22Rv1 (cell line): ENCODE results near the gene SYNGR2.
A peak's percentile ranks its signal among the peaks of the same experiment; 100 is the strongest.

Experiments
- H3K27ac ChIP-seq: fragments of 450-650 bp; 2 replicates; pipeline ENCODE4 v1.5.1; 2017
- ZFX ChIP-seq: fragments of 450-650 bp; IDR thresholded peaks from 2 replicates; pipeline ENCODE4 v1.6.1; 2017; ENCODE audit warnings: antibody characterized with exemption, borderline replicate concordance
- TF ChIP-seq, protein P1 (sequence below): fragments of 450-650 bp; IDR thresholded peaks from 2 replicates; pipeline ENCODE4 v1.5.1; 2017; ENCODE audit warnings: mild to moderate bottlenecking

The SYNGR2 gene

GRCh38 chr17:78172249-78173051 is 4.1 kb downstream of the SYNGR2 start:
- TF ChIP-seq, protein P1, sequence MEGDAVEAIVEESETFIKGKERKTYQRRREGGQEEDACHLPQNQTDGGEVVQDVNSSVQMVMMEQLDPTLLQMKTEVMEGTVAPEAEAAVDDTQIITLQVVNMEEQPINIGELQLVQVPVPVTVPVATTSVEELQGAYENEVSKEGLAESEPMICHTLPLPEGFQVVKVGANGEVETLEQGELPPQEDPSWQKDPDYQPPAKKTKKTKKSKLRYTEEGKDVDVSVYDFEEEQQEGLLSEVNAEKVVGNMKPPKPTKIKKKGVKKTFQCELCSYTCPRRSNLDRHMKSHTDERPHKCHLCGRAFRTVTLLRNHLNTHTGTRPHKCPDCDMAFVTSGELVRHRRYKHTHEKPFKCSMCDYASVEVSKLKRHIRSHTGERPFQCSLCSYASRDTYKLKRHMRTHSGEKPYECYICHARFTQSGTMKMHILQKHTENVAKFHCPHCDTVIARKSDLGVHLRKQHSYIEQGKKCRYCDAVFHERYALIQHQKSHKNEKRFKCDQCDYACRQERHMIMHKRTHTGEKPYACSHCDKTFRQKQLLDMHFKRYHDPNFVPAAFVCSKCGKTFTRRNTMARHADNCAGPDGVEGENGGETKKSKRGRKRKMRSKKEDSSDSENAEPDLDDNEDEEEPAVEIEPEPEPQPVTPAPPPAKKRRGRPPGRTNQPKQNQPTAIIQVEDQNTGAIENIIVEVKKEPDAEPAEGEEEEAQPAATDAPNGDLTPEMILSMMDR = no peak
- TF ChIP-seq ZFX = no peak
- H3K27ac ChIP-seq = peak overlapping the region; percentile 98

- TF ChIP-seq, protein P1 = no peak
- no peak for TF ChIP-seq ZFX
- peak overlapping the region; percentile 98 for H3K27ac ChIP-seq
Observed at GRCh38 chr17:78173097-78173715, 4.8 kb downstream of the SYNGR2 start.

GRCh38 chr17:78174346-78174869 is 6.0 kb downstream of the SYNGR2 start:
- TF ChIP-seq, protein P1 = peak; percentile 17; the same call in 1 of the 2 replicates
- no peak for TF ChIP-seq ZFX
- peak overlapping the region; percentile 98 for H3K27ac ChIP-seq

GRCh38 chr17:78174870-78175642 is 6.7 kb downstream of the SYNGR2 start:
- no peak for TF ChIP-seq ZFX
- TF ChIP-seq, protein P1 = no peak; the same call in 1 of the 2 replicates
- peak overlapping the region; percentile 98 for H3K27ac ChIP-seq

DNA sequence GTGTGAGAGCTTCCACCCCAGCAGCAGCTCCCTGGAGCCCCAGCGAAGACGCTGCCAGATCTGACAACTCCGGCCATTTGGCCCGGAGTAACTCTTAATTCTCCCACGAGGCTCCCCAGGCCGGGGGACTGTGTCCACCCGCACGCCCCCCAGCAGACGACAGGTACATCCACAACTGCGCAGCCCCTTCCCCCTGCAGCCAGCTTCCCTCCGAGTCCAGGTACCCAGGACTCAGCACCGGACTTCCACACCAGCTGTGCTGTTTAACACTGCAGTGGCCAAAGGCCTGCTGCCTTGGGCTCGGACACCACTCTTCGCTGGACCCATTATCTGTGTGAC is 7.2 kb downstream of the SYNGR2 start:
- TF ChIP-seq, protein P1 = no peak
- TF ChIP-seq ZFX = no peak
- peak overlapping the region; percentile 98 for H3K27ac ChIP-seq

GRCh38 chr17:78176548-78177025 is 8.2 kb downstream of the SYNGR2 start:
- TF ChIP-seq ZFX = no peak
- TF ChIP-seq, protein P1 = peak; percentile 96
- peak overlapping the region; percentile 98 for H3K27ac ChIP-seq
